Vagina (tissue), 1 donor: ENCODE results near the gene PIP5K1C. TPM values are rescaled to one million over a fixed set of nuclear protein-coding genes. Genes with fewer than 3 reads are reported as not detected.

Experiments used
- total RNA-seq: library from RNA; depleted of rRNA; stranded (reverse); fragments of >200 nt; gene quantifications from one replicate; pipeline ENCODE4 v1.2.3, GENCODE V29; 2016

PIP5K1C gene
- total RNA-seq, 1 donor from 2014 or later = 24.1 TPM

Other genes starting within 250 kb of the PIP5K1C start
- gene SMIM24, start 219.9 kb downstream of the PIP5K1C start, total RNA-seq = not detected
- gene SMIM44, start 217.0 kb downstream of the PIP5K1C start, total RNA-seq = not detected
- 15.0 TPM for gene DOHH, start 199.8 kb downstream of the PIP5K1C start, total RNA-seq
- 29.2 TPM for gene FZR1, start 194.2 kb downstream of the PIP5K1C start, total RNA-seq
- gene TEKTIP1, start 161.3 kb downstream of the PIP5K1C start, total RNA-seq = not detected
- gene MFSD12, start 142.9 kb downstream of the PIP5K1C start, total RNA-seq = 48.4 TPM
- 92.8 TPM for gene HMG20B, start 127.5 kb downstream of the PIP5K1C start, total RNA-seq
- 0.25 TPM for gene GIPC3, start 115.0 kb downstream of the PIP5K1C start, total RNA-seq
- 1.7 TPM for gene TBXA2R, start 93.6 kb downstream of the PIP5K1C start, total RNA-seq
- 36.3 TPM for gene CACTIN, start 73.7 kb downstream of the PIP5K1C start, total RNA-seq
- gene TJP3, start 7.9 kb upstream of the PIP5K1C start, total RNA-seq = 17.7 TPM
- 46.2 TPM for gene APBA3, start 61.2 kb upstream of the PIP5K1C start, total RNA-seq
- 30.4 TPM for gene MRPL54, start 62.2 kb upstream of the PIP5K1C start, total RNA-seq
- gene RAX2, start 71.8 kb upstream of the PIP5K1C start, total RNA-seq = not detected
- gene MATK, start 85.9 kb upstream of the PIP5K1C start, total RNA-seq = 1.2 TPM
- gene ZFR2, start 168.6 kb upstream of the PIP5K1C start, total RNA-seq = not detected
- 0.98 TPM for gene ATCAY, start 180.2 kb upstream of the PIP5K1C start, total RNA-seq
- gene NMRK2, start 232.6 kb upstream of the PIP5K1C start, total RNA-seq = not detected